DND-41 (cell line): ENCODE measurements around the gene EPHB3.

Source experiments
- CTCF ChIP-seq: IDR thresholded peaks from 2 replicates; pipeline ENCODE4 v1.5.1; 2012; ENCODE audit warnings: borderline replicate concordance, low read length, moderate library complexity, mild to moderate bottlenecking; ENCODE audit not compliant: poor library complexity, severe bottlenecking; ENCODE audit errors: extremely low read depth
- EZH2 ChIP-seq: IDR thresholded peaks from 3 replicates; pipeline ENCODE4 v1.6.1; 2012; ENCODE audit warnings: borderline replicate concordance, low read depth, mild to moderate bottlenecking, moderate library complexity, low read length, inconsistent platforms; ENCODE audit not compliant: severe bottlenecking

- no peak for TF ChIP-seq EZH2
- TF ChIP-seq CTCF, result no peak
Measured at GRCh38 chr3:184582646-184583577, 21.3 kb downstream of the EPHB3 start.
